OCI-LY7 (cell line): Measurements from ENCODE around the gene NLRX1. TPM values are rescaled to one million over a fixed set of nuclear protein-coding genes. Genes with fewer than 3 reads are reported as not detected.

ENCODE experiments used
- BruUV-seq: library from RNA; stranded (reverse); fragments of 400-500 nt; replicated peaks from 2 replicates; lab custom pipeline; 2021; lab: Mats Ljungman, UMichigan
- CTCF ChIA-PET: fragments of 300-600 bp; sonication (Branson Sonifier 250); formaldehyde crosslinking; loops from one replicate; lab custom pipeline; 2022; ENCODE audit warnings: antibody characterized with exemption; ENCODE audit not compliant: unreplicated experiment; lab: Charles Lee
- POLR2A ChIA-PET: fragments of 300-600 bp; sonication (Branson Sonifier 250); formaldehyde crosslinking; loops from one replicate; lab custom pipeline; 2022; ENCODE audit warnings: antibody characterized with exemption; lab: Charles Lee
- DNase-seq: peaks from one replicate; pipeline ENCODE4 v3.0.0-alpha.2; 2015; ENCODE audit warnings: low spot score
- H2AFZ ChIP-seq: fragments of 200-600 bp; sonication (generic), shearing (Covaris generic); 2 replicates; pipeline ENCODE4 v1.6.1; 2014; ENCODE audit warnings: mild to moderate bottlenecking, antibody characterized with exemption, low read length, moderate library complexity
- H3K27ac ChIP-seq: fragments of 200-600 bp; sonication (generic); 2 replicates; pipeline ENCODE4 v1.5.1; 2014; ENCODE audit warnings: mixed run types, low read depth, mild to moderate bottlenecking, moderate library complexity, low read length, inconsistent platforms; ENCODE audit not compliant: poor library complexity, severe bottlenecking
- H3K36me3 ChIP-seq: fragments of 200-600 bp; sonication (generic); 2 replicates; pipeline ENCODE4 v1.6.1; 2014; ENCODE audit warnings: mild to moderate bottlenecking, antibody characterized with exemption, low read length, moderate library complexity, mixed read lengths; ENCODE audit not compliant: insufficient read depth
- H3K4me1 ChIP-seq: fragments of 200-600 bp; sonication (generic); 2 replicates; pipeline ENCODE4 v1.5.1; 2014; ENCODE audit warnings: mild to moderate bottlenecking, low read length; ENCODE audit not compliant: insufficient read depth, poor library complexity, severe bottlenecking
- H3K4me2 ChIP-seq: fragments of 200-600 bp; sonication (generic); 2 replicates; pipeline ENCODE4 v1.6.1; 2014; ENCODE audit warnings: mild to moderate bottlenecking, low read length
- H3K4me3 ChIP-seq: fragments of 200-600 bp; sonication (generic); 2 replicates; pipeline ENCODE4 v1.5.1; 2014; ENCODE audit warnings: mild to moderate bottlenecking, low read depth, low read length; ENCODE audit not compliant: poor library complexity, severe bottlenecking
- H3K79me2 ChIP-seq: fragments of 200-600 bp; sonication (generic); 2 replicates; pipeline ENCODE4 v1.6.1; 2016; ENCODE audit warnings: low read depth, mild to moderate bottlenecking, low read length, moderate library complexity, mixed read lengths; ENCODE audit not compliant: insufficient read depth
- H3K9me2 ChIP-seq: fragments of 200-600 bp; sonication (generic); 2 replicates; pipeline ENCODE4 v1.6.1; 2016; ENCODE audit warnings: mild to moderate bottlenecking, low read length, mixed read lengths; ENCODE audit not compliant: insufficient read depth
- H3K9me3 ChIP-seq: fragments of 200-600 bp; sonication (generic); 2 replicates; pipeline ENCODE4 v1.6.1; 2014; ENCODE audit warnings: mild to moderate bottlenecking, mixed run types, low read length, mixed read lengths
- H4K20me1 ChIP-seq: fragments of 200-600 bp; sonication (generic); 2 replicates; pipeline ENCODE4 v1.6.1; 2014; ENCODE audit warnings: mild to moderate bottlenecking, antibody characterized with exemption, low read length, moderate library complexity, mixed read lengths; ENCODE audit not compliant: insufficient read depth
- CTCF ChIP-seq: fragments of 200-600 bp; sonication (generic); conservative IDR thresholded peaks from 2 replicates; pipeline ENCODE4 v1.5.1; 2014; ENCODE audit warnings: mild to moderate bottlenecking, antibody characterized with exemption, low read length, moderate library complexity, mixed read lengths
- EZH2phosphoT487 ChIP-seq: fragments of 200-600 bp; sonication (generic); IDR thresholded peaks from 2 replicates; pipeline ENCODE4 v1.6.1; 2018; ENCODE audit warnings: low read depth, borderline replicate concordance, mild to moderate bottlenecking, mixed run types, antibody characterized with exemption, low read length, moderate library complexity, mixed read lengths
- intact Hi-C: fragments of 100-400 bp; cut with micrococcal nuclease; formaldehyde crosslinking; loops from one replicate; pipeline ENCODE4 v1.10.0; 2022; ENCODE audit not compliant: unreplicated experiment
- total RNA-seq, 2 experiments: library from RNA; depleted of rRNA in 1 of 2; stranded (reverse); fragments of >200 nt in 1 of 2; shearing (Covaris generic) in 1 of 2; gene quantifications; 2 replicates each; pipeline ENCODE4 v1.2.3, GENCODE V29; 2014 to 2022

The NLRX1 gene
- total RNA-seq, 2 experiments from 2014 or later, result 2.1 to 8.8 TPM

- Histone ChIP-seq H3K4me2 (peak overlapping the region; percentile 92), H3K4me1 (peaks cover 22% of the 10 kb centered on the region), H3K4me3 (peak overlapping the region; percentile 84), H3K36me3 (peaks cover 8% of the 10 kb centered on the region; the same call in 1 of the 2 replicates), H3K27ac (no peak overlapping the region), H2AFZ (peak overlapping the region; percentile 59), H4K20me1 (no peaks in the 10 kb centered on the region), H3K9me2 (no peaks in the 10 kb centered on the region), H3K79me2 (peaks cover 9% of the 10 kb centered on the region; the same call in 1 of the 2 replicates), H3K9me3 (no peaks in the 10 kb centered on the region)
- POLR2A ChIA-PET, result interaction anchor here (0.5 to 1.6 kb wide), 12 partner anchors 9 to 85 kb away, joined by 3 to 10 read pairs (median 4); partner anchors contain the start of genes C2CD2L and CBL
- intact Hi-C loops, result loop anchor here (1.0 kb wide), 1 partner anchor 13 kb away; no protein-coding TSS in a partner anchor
- no peak for TF ChIP-seq EZH2phosphoT487
- TF ChIP-seq CTCF, result no peak
- DNase-seq, result no peak
- BruUV-seq, result TSS peak; percentile 68
- CTCF ChIA-PET, result interaction anchor here (0.6 to 1.9 kb wide), 6 partner anchors 13 to 83 kb away, joined by 3 to 7 read pairs (median 4); no protein-coding TSS in a partner anchor
Observed at GRCh38 chr11:119121811-119122124, 46.8 kb upstream of the NLRX1 start.

- peaks cover 9% of the 10 kb centered on the region; the same call in 1 of the 2 replicates for H3K79me2 ChIP-seq
- no peak overlapping the region for H3K4me3 ChIP-seq
- no peak overlapping the region for H2AFZ ChIP-seq
- peaks cover 14% of the 10 kb centered on the region; the same call in 1 of the 2 replicates for H3K36me3 ChIP-seq
- ChIA-PET CTCF (no interaction called here), POLR2A (interaction anchor here (1.0 to 1.1 kb wide), 2 partner anchors 9 to 123 kb away, joined by 4 to 11 read pairs; no protein-coding TSS in a partner anchor)
- BruUV-seq, result no TSS peak
- no peak for TF ChIP-seq CTCF
- no peak for TF ChIP-seq EZH2phosphoT487
- H3K4me1 ChIP-seq, result peaks cover 20% of the 10 kb centered on the region
- H3K27ac ChIP-seq, result no peak overlapping the region
- intact Hi-C loops, result no loop called here
- no peaks in the 10 kb centered on the region for H3K9me3 ChIP-seq
- no peaks in the 10 kb centered on the region for H4K20me1 ChIP-seq
- H3K9me2 ChIP-seq, result no peaks in the 10 kb centered on the region
- DNase-seq, result no peak
- H3K4me2 ChIP-seq, result no peak overlapping the region
Observed at GRCh38 chr11:119125821-119126220, 42.7 kb upstream of the NLRX1 start.

GRCh38 chr11:119126675-119127268, 41.8 kb upstream of the NLRX1 start:
- DNase-seq, result peak; percentile 53
- no peaks in the 10 kb centered on the region for H3K9me2 ChIP-seq
- H3K4me3 ChIP-seq, result peak overlapping the region; percentile 7
- peak overlapping the region; percentile 32 for H3K27ac ChIP-seq
- peaks cover 22% of the 10 kb centered on the region; the same call in 1 of the 2 replicates for H3K36me3 ChIP-seq
- no peaks in the 10 kb centered on the region for H3K9me3 ChIP-seq
- intact Hi-C loops, result no loop called here
- BruUV-seq, result no TSS peak
- ChIA-PET POLR2A (interaction anchor here (0.7 to 1.1 kb wide), 3 partner anchors 8 to 122 kb away, joined by 4 to 11 read pairs (median 7); no protein-coding TSS in a partner anchor), CTCF (interaction anchor here (0.5 kb wide), 1 partner anchor 26 kb away, joined by 3 read pairs; no protein-coding TSS in a partner anchor)
- H3K4me2 ChIP-seq, result peak overlapping the region; percentile 52
- peaks cover 17% of the 10 kb centered on the region for H3K4me1 ChIP-seq
- no peaks in the 10 kb centered on the region for H4K20me1 ChIP-seq
- TF ChIP-seq EZH2phosphoT487 (no peak), CTCF (no peak)
- no peak overlapping the region for H2AFZ ChIP-seq
- peaks cover 8% of the 10 kb centered on the region; the same call in 1 of the 2 replicates for H3K79me2 ChIP-seq
